Measurements from ENCODE around the gene PPP1CC. TPM values are rescaled to one million over a fixed set of nuclear protein-coding genes. Genes with fewer than 3 reads are reported as not detected.

PPP1CC gene
- total and polyA plus RNA-seq, 8 donors, result 86.8 to 208 (median 183) TPM

DNA sequence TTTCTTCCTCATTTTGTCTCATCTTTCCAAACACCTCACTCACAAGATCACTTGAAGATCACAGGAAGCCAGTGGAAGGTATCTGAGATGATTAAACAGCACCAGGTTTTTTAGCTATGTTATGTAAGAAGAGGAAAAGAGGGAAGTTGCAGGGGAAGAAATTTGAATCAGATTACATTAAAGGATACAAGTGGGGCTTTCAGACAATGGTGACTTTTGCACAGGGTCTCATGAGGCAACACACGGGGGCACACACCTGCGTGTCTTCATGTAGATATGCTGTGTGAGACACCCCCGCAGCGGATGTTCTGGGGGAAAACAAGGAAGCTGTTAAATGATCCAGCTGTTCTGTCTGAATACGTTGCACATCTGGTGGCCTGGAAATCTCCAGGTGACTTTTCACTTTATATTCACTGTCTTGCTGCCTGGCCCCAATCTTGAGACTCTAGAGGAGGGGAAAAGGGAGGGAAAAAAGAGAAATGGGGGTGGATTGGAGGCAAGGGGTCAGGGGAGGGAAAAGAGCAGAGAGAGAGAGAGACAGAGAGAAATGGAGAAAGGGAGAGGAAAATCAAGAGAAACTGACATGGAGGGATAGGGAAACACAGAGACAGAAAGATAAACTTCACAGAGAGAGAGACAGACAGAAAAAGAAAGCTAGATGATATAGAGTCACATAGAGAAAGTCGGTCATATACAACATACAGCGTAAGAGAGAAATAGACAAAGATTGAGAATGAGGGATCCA lies 36.3 kb upstream of the PPP1CC start:
- intact Hi-C loops (cut with DNase I), result no loop called here
- no peak for ATAC-seq

DNA sequence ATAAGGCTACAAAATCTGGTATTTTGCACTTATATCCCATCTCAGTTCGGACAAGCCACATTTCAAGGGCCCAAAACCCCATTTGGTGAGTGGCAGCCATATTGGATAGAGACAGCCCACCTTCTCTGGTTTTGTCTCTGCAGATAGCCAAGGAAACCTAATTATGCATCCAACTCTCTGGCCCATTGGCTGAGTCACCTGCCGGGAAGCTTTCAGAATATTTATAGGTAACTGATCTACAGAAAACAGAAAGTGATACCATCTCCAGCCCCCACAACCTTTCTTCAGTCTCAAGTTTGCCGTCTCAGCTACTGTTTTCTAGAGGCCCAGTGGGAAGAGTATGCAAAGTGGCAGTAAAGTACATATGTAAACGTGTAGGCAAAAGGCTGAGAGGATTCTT lies 33.7 kb upstream of the PPP1CC start:
- H3K27me3 ChIP-seq, result no peaks in the 10 kb centered on the region
- no peak overlapping the region for H3K4me3 ChIP-seq
- no peaks in the 10 kb centered on the region for H3K9me3 ChIP-seq
- H3K27ac ChIP-seq, result no peak overlapping the region
- no peak for DNase-seq
- no peak for ATAC-seq
- no peak for TF ChIP-seq CTCF (IDR thresholded peaks at IDR 0.05)
- no peaks in the 10 kb centered on the region for H3K4me1 ChIP-seq
- no peaks in the 10 kb centered on the region for H3K36me3 ChIP-seq
- intact Hi-C loops (cut with DNase I), result no loop called here

More for the DNA sequence above, 36.3 kb upstream of the PPP1CC start:
- no peak for TF ChIP-seq CTCF (IDR thresholded peaks at IDR 0.05)
- Histone ChIP-seq H3K27ac (no peak overlapping the region), H3K27me3 (no peaks in the 10 kb centered on the region), H3K4me1 (peaks cover 0 to 3% of the 10 kb centered on the region in 2 donors), H3K36me3 (no peaks in the 10 kb centered on the region), H3K4me3 (no peak overlapping the region), H3K9me3 (no peaks in the 10 kb centered on the region)
- no peak for DNase-seq

GRCh38 chr12:110775997-110776396 lies 33.3 kb upstream of the PPP1CC start:
- intact Hi-C loops (cut with DNase I), result no loop called here
- ATAC-seq (no peak), DNase-seq (no peak)
- H3K4me3 ChIP-seq, result no peak overlapping the region
- H3K27me3 ChIP-seq, result no peaks in the 10 kb centered on the region
- H3K36me3 ChIP-seq, result no peaks in the 10 kb centered on the region
- no peaks in the 10 kb centered on the region for H3K9me3 ChIP-seq
- H3K4me1 ChIP-seq, result no peaks in the 10 kb centered on the region
- TF ChIP-seq CTCF (IDR thresholded peaks at IDR 0.05), result no peak
- no peak overlapping the region for H3K27ac ChIP-seq

GRCh38 chr12:110774824-110775223 lies 32.1 kb upstream of the PPP1CC start:
- Histone ChIP-seq H3K36me3 (no peaks in the 10 kb centered on the region), H3K4me1 (no peaks in the 10 kb centered on the region), H3K4me3 (no peak overlapping the region), H3K27ac (no peak overlapping the region), H3K27me3 (no peaks in the 10 kb centered on the region), H3K9me3 (no peaks in the 10 kb centered on the region)
- no peak for TF ChIP-seq CTCF (IDR thresholded peaks at IDR 0.05)
- ATAC-seq (no peak), DNase-seq (no peak)
- intact Hi-C loops (cut with DNase I), result no loop called here

GRCh38 chr12:110768960-110769359 lies 26.3 kb upstream of the PPP1CC start:
- Histone ChIP-seq H3K36me3 (no peaks in the 10 kb centered on the region), H3K9me3 (no peaks in the 10 kb centered on the region), H3K4me1 (no peaks in the 10 kb centered on the region), H3K27me3 (no peaks in the 10 kb centered on the region), H3K27ac (no peak overlapping the region), H3K4me3 (no peak overlapping the region)
- TF ChIP-seq CTCF (IDR thresholded peaks at IDR 0.05), result no peak
- intact Hi-C loops (cut with DNase I), result no loop called here
- ATAC-seq (no peak), DNase-seq (no peak)
